Fibroblast of skin of left biceps (primary cell): ENCODE data around the gene PROM2.

Experiments
- DNase-seq, 2 experiments: peaks; one replicate each; pipeline ENCODE4 v3.0.0-alpha.2; 2013; ENCODE audit warnings: low read depth in 2 of 2

Gene PROM2

DNA sequence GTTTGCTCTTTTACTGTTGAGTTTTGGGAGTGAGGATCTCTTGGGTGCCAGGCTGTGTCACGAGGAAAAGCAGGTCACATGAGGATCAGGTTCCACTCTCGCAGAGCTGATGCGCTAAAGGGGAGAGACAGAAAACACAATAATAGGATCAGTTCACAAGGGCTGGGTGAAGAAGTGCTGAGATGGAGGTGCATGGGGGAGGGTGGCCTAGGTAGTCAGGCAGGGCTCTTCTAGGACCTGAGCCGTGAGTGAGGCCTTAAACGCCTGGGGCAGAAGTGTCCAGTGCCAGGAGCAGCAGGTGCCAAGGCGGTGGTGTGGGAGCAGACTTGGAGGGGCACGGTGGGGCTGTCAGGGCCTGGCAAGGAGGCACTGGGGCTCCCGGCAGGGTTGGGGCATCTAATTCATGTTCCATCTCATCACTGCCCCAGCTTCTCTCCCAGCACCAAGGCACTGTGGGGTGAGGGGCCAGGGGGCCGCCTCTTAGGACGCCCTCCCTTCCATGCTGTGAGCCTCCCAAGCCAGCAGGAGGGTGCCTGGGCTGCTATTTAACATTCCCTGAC is 32.2 kb downstream of the PROM2 start:
- no peak for DNase-seq

DNA sequence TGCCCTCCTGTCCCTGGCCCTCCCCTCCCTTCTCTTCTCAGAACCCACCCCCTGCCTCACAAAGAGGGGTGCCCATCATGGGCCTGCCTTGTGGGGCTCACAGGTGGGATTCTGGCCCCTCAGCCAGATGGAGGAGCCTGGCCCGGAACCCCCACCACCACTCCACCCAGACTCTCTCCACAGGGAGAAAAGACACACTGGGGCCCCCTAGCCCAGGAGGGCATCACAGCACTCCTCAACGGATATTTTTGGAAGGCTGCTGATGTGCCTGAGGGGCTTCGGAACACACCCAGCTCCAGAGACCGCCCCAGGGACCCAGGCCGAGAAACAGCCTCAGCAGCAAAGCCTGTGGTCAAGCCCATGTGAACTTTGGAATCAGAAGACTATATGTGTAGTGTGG is 32.8 kb downstream of the PROM2 start:
- no peak for DNase-seq

DNA sequence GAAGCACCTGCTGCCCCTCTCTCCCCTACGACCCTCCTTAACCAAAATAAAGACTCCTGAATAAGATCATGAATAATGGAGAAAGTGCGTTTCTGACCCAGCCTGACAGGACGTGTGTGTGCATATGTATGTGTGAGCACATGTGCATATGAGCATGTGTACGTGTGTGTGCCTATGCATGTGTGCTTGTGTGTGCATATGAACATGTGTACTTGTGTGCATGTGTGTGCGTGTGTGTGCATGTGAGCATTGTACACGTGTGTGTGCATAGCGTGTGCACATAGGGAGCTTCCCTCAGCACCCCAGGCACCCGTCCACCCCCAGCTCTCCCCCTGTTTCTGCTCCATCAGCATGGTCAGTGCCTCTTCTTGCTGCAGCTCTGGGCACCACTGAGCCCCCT is 33.6 kb downstream of the PROM2 start:
- DNase-seq = no peak

DNA sequence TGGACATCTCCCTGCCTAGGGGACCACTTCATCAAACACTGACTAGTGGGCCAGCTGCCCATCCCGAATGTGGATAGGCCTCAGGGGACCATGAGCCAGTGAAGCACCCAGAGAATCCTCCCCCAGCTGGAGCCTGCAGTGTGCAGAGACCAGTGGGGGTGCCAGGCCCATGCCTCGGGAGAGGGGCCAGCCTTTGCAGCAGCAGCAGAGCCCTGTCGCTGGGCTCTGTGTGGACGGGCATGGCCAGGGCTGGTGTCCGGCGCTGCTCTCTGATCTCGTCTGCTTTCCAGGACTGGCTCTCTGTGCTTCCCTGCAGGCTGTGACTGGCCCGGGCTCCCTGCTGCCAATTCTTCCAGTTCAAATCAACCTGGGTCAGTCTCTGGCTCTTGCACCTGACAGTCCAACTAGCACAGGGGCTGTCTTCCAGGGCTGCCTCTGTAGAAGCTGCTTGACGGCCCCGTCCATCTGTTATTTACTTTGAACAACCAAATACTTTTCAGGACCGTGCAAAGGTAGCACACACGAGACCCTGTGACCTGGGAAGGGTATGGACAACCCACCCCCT is 34.3 kb downstream of the PROM2 start:
- DNase-seq = no peak

DNA sequence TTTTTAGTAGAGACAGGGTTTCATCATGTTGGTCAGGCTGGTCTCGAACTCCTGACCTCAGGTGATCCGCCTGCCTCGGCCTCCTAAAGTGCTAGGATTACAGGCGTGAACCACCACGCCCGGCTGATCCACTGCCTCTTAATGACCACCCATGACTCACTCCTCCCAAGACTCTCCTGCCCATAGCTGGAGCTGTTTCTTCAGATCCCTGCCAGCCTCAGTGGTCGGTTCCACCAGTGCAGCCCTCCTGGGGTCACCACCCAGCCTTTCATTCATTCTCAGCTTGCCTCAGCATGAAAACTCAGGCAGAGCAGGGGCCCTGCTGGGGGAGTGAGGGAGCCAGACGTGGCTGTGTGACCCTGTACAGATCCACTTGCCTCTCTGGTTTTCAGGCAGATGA is 35.4 kb downstream of the PROM2 start:
- DNase-seq = no peak

DNA sequence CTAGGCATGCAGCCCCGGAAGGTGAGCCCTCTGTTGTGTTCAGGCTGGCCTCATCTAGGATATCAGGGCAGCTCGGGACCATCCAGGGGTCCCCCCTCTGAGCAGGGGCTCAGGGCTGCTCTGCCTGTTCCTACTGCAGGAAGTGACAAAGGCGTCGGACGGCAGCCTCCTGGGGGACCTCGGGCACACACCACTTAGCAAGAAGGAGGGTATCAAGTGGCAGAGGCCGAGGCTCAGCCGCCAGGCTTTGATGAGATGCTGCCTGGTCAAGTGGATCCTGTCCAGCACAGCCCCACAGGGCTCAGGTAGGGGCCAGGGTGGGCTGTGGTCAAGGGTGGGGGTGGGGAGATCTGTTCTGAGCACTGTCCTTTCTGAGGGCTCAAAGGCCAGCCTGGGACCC is 36.0 kb downstream of the PROM2 start:
- DNase-seq = no peak

DNA sequence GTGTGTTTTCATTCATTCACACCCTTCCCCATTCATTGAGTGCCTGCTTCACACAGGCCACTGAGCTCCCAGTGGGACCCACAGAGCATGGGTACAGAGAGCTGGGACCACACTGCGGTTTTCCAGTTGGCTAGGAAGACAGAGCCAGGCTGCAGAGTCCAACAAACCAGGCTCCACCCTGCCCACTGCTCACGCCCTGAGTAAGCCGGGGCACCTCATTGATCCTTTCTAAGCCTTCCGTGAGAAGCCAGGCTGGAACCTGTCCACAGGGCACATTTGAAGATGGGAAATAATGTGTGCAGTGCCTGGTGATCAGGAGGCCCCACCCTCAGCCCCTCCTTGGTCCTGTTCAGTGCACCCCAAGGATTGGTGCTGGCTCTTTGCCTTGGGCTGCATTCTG is 36.4 kb downstream of the PROM2 start:
- no peak for DNase-seq

DNA sequence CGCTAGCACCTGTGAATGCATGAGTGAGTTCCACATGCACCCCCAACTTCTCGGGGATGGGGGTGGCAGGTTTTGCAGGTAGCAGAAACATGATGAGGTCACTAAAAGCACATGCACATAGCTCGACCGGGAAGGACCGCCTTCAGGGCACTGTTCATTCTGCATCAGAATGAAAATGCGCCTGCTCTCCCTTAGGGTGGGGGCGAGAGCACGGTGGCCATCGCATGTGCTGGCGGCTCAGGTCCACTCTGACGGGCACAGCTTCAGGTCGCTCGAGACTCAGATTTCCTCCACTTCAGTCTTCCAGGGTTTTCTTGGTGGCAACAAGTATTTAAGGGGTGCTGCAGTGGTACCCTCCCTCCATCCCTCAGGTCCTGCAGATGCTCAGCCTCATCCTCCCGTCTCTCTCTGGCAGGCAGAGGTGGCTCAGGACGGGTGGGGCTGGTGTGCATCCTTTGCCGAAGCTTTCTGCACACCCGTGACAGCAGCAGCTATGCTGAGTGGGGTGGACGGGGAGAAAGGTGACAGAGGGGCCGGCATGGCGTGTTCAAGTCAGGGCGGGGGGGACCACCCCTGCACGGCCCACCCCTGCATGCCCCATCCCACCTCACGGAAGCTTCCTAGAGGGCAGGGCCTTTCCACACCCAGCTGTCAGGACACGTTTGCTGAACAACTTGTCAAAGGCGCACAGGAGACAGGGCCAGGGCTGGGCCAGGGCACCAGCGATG is 37.7 kb downstream of the PROM2 start:
- DNase-seq = no peak

DNA sequence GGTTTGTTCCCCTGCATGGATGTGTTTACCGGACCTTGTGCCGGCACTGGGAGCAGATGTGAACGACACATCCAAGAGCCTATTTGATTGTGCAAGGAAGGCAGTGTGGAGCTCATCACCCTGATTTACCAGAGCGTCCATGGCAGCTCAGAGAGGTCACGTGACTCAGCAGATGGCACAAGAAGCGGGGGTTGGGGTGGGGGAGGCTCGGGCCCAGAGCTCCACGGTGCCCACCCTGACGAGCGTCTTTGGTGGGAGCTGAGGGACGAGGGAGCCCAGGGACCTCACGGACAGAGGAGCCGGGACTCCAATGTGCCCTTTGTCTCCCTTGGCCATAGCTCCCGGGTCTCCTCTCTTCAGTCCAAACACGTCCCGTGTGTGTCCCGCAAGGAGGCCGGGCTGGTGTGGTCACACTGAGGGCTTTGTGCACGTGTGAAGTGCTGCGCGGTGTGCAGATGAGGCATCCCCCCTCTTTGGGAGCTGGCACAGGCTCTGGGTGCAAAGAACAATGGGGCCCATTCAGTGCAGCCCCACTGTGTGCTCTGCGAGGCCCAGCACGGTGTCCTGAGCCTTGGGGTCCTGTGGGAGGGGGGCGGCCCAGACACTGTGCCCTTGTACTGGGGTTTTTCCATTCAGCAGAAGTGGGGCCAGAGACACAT is 38.4 kb downstream of the PROM2 start:
- DNase-seq = no peak

DNA sequence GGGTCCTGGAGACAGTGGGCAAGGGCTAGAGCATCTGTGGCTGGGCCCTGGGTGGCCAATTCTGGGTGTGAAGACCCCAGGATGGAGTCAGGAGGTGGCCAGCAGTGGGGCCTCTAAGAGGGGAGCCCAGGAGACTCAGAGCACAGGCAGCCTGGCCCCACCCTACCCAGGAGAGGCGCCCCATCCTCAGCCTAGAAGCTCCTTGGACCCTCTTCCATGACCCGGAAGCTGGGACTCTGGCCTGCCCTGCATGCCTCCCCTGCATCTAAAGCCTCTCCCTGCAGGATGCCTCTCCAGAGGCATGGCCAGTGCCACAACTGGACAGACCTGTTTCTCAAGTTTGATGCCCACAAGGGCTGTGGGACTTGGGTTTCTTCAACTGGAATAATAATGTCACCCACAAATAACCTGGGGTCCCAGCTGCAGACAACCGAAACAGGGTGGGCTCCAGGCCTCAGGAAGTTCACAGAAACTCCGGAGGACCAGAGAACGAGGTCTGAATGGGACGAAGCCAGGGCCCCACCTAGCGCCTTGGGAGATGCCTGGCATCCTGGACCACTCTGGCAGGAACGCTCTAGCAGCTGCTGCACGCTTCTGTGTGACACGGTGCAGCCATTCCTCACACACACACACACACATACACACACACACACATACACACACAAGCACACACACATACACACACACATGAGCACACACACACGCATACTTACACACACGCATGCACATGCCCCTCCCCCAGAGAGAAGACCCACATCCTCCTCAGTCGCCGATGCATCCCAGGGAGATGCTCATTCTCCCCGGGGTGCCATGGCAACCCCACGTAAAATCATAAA is 39.3 kb downstream of the PROM2 start:
- DNase-seq = no peak

DNA sequence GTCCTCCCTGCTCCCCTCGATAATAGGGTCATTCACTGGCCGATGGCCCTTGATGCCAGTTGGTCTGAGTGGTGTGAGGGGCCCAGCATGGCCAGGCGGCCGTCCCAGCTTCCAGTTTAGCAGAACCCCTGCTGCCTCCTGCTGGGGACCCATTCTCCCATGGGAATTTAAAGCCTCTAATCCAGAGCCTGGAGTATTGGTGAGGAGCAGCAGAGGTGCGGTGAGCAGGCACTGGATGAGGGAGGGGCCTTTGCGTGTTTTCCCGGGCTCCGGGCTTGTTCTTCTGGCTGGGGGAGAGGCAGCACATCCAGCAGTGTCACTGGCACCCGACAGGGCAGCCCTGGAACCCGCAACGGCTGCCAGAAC is 40.3 kb downstream of the PROM2 start:
- no peak for DNase-seq

DNA sequence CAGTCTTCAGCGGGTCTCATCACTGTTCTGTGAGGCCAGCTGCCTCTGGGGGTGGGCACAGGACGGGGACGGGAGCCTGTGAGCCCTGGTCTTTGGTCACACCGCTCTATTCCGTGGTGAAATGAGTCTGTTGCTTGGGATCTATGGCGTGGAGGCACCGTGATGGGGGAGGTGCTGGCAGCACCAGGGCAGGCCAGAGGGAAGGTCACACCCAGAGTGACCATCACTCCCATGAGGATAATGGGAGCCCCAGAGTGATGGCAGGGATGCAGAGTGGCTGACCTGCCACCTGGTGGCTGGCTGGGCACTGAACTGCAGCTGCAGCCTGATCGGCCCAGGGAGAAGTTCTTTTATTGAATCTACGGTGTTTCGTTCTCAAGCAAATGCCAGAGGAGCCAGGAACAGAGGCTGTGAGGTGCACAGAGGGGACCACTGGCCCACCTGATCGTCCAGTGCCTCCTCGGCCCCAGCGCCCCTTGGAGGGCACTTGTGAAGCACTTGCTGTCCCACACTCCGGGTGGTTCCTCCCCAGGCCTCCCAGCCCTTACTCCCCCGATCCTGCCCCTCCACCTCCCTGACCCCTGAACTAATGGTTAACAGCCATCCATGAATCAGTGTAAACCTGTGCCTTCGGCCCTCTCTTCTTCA is 40.8 kb downstream of the PROM2 start:
- no peak for DNase-seq

DNA sequence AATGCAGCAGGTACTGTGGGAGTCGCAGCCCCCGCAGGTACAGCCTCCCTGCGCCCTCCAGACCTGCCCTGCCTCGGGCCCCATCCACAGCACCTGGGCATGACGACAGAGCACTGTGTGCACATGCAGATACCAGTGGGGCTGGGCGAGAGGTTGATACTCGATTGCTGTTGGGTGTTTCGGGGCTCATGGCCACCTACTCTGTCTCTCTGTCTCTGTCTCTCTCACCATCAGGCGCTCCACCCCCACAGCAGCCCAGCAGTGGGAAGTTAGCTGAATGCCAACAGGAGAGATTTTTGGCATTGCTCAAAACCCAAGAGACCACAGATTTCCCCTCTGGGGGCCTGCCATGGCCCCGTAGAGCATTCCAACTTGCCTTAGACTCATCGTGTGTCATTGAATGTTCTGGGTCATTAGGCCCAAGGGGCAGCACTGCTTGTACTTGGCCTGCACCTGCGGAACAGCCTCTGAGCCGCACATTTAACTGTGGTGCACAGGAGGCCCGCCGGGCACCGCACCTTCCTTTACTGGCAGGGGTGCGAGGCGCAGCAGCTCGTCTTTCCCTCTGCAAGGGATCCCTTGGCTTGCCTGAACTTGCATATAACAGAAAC is 41.7 kb downstream of the PROM2 start:
- DNase-seq = peak in 1 of 2 experiments; percentile 42

DNA sequence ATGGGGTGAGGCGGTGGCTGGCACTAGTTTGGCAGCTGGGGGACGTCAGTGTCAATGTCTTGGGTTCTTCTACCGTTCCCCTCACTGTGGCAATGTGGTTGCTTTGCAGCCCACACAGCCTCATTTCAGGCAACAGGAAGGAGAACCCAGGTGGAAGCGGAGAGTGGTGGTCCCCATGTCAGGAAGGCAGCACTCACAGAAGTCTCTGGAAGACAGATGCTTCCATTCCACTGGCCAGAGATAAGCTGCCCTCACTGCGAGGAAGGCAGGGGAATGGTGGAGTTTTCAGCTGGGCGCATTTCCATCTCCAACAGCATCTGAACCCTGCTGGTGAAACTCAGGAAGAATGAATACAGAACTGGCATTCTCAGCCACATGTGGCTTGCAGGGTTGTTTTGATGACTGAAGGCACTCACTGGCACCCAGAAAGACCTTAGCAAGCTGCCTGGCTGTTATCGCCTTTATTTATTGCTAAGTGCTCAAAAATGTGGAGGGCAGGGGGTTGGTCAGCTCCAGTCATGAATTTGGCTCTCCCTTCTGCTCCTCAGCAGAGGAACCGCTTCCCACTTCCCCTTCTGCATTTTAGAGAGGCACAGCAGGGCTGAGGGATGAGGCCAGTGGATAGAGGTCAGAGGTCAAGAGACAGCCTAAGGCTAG is 42.3 kb downstream of the PROM2 start:
- DNase-seq = no peak

DNA sequence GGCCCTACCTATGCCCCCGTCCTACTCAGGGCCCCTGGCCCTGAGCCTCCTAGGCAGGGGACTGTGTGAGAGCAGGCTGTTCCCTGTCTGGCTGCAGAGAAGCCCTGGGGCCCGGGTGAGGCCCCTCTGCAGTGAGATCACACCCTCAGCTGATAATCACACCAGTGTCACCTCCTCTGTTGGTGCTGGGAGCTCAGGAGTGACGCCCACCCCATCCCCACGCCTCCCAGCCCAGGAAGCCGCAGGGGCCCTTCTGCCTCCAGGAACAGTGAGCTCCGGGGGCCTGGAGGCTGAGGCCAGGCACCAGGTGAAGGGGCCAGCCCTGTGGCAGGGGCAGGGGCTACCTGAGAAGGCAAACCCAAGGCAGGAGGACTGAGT is 42.9 kb downstream of the PROM2 start:
- no peak for DNase-seq

DNA sequence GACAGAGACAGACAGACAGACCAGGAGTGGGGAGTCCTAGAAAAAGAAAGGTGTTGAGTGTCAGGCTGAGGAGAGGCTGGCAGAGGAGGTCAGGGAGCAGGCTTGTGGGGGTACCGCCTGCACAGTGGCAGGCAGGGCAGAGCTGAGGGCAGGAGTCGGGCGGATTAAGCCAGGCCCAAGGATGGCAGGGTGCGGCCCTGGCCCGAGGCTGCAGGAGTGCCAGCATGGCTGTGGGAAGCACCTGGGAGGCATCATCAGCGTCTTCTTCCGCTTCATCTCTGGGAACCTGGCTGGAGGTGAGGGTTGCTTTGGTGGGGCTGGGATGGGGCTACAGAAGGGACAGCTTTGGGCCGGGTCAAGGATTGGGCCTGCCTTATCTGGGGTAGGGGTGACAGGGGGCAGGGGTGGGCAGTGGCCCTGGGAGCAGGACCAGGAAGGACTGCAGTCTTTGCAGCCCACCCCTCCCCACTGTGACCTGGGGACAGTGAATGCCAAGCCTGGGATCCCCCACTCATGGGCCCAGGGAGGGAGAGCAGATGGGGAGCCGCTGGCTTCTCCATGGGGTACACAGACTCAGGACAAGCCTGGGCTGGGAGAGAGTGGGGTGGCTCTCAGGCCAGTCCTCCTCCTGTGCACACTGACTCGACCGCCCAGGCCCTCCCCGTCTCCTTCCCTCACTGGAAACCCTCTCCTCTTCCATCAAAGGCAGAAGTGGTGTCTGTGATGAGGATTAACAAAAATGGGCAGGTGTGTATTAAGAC is 43.6 kb downstream of the PROM2 start:
- DNase-seq = no peak

DNA sequence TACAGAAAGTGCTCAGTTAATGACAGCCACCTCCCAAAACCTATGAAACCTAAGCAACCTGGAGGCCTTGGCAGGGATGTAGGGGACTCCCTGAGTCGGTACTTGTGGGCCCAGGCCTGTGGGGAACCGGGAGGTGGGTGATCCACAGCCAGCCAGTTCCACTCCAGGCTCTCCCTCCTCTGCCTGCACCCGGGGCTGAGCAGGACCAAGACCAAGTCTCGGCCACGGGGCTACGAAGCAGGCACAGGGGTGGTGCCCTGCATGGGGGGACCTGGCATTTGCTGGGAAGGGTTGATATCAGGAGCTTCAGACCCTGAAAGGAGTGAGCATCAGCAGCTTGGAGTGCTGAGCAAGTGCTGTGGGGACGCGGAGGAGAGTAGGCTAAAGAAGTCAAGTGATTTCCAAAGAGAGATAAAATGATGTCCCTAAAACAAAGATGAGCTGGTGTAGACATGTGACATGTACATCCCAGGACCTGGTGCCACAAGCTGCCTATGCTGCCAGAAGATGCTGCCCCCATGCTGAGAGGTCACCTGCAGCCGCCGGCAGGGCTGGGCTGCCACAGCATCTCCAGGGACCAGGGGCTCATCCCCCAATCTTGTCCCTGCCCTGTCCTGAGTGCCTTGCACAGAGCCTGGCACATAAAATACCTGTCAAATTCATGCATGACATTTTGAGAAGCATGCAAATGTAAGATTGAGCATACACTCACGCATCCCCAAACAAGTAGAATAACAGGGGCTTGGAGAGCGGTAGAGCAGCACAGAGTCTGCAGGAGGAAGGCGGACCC is 44.4 kb downstream of the PROM2 start:
- no peak for DNase-seq

DNA sequence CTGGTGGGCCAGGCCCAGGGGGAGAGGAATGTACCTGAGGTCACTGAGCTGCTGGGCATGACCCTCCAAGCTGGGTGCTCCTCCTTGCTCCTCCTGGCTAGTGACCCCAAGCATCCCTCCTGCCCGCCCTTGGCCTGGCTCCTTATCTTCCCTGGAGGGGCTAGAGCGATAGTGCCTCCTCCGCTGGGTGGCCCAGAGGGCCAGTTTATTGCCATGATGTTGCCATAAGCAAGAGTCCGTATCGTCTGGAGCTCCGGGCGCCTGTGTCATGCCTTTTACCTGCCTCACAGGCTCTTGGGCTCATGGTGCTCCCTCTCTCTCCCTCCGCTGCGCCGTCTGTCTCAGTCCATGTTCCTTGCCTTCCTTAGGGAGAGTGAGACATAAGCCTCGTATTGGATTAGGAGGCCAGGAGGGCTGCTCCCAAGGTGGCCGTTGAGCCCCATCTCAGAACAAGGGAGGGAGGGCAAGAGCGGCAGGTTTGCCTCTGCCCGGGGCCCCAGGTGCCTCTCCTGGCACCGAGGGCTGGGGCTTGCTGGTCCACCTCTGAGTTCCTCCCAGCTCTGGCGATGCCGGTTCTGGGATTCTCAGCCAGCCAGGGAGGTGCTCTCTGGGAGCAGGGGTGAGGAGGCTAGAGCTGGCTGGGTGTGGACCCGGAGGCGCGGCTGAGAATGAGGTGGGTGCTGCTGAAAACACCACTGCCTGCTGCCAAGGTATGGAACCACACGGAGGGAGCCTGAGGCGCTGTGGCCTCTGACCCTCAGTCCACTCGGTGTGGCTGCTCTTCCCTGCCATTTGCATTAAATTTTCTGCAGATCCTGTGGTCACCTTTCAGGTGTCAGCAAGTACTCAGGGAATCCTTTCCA is 45.5 kb downstream of the PROM2 start:
- DNase-seq = no peak
